ENCODE results near the gene APOBEC3A.
"Not testable (repeated sequence)": the region's sequence is repeated elsewhere in the genome, so short reads cannot be mapped to it uniquely, and the experiment has no call there.

Gene APOBEC3A

DNA sequence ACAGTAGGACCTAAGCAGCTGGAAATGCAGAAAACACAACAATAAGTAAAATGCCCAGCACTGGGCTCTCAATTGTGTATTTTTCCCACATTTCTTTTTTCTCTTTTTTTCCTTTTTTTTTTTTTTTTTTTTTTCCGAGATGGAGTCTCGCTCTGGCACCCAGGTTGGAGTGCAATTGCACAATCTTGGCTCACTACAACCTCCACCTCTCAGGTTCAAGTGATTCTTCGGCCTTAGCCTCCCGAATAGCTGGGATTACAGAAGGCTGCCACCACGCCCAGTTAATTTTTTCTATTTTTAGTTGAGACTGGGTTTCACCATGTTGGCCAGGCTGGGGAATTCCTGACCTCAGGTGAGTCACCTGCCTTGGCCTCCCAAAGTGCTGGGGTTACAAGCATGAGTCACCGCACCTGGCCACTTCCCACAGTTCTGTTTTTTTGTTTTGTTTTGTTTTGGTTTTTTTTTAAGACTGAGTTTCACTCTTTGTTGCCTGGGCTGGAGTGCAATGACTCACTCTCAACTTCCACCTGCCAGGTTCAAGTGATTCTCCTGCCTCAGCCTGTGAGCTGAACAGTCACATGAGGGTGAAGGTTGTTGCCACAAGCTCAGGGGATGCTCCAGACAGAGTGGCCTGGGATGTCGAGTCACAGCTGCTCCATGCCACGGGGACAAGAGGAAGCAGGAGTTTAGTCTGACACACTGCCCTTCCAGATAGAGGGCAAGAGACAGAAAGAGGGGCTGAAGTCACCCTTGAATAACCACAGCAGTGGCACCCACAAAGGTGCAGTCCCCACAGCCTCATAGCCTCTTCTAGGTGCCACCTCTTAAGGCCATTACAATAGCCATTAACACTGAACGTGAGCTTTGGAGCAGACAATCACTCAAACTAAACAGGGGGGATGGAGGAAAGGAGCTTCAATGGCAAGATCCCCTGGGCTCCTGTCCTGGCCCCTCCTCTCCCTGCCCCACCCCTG is 27.7 kb downstream of the APOBEC3A start:
- H3K27me3 ChIP-seq (ENCODE audit: control insufficient read depth, insufficient read depth, low read length); H3K4me2 ChIP-seq (ENCODE audit: low read length); H3K4me3 ChIP-seq (ENCODE audit: low read length); H3K9me3 ChIP-seq (replicated peaks; ENCODE audit: low read length); H3K36me3 ChIP-seq (ENCODE audit: insufficient read depth, low read length); H3K9ac ChIP-seq (ENCODE audit: low read depth, low read length): not testable (repeated sequence)
- H3K4me1 ChIP-seq (ENCODE audit: control insufficient read depth, insufficient read depth, low read length), result peaks cover 16% of the 10 kb centered on the region

DNA sequence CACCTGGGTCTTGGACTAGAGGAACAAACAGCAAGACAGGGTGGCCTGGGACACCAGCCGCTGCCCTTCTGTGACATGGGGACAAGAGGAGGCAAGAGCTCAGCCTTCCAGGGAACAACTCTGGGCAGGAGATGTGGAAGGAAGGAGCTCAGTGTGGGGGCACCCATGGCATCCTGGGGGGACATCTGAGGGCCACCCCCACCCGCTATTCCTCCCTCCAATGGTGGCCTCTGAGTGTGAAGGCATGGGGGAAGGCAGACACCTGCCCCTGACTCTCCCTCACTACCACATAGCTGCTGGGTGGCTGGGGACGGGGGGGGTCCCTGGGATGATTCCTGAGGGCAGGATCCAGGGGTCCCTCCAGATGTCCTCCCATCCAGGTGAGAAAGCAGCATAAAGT is 29.2 kb downstream of the APOBEC3A start:
- Histone ChIP-seq H3K4me2 (ENCODE audit: low read length) (no peak overlapping the region), H3K4me3 (ENCODE audit: low read length) (no peak overlapping the region), H3K9me3 (replicated peaks; ENCODE audit: low read length) (no peaks in the 10 kb centered on the region), H3K36me3 (ENCODE audit: insufficient read depth, low read length) (no peaks in the 10 kb centered on the region), H3K4me1 (ENCODE audit: control insufficient read depth, insufficient read depth, low read length) (peaks cover 9% of the 10 kb centered on the region), H3K27me3 (ENCODE audit: control insufficient read depth, insufficient read depth, low read length) (no peaks in the 10 kb centered on the region), H3K9ac (ENCODE audit: low read depth, low read length) (no peak overlapping the region)

DNA sequence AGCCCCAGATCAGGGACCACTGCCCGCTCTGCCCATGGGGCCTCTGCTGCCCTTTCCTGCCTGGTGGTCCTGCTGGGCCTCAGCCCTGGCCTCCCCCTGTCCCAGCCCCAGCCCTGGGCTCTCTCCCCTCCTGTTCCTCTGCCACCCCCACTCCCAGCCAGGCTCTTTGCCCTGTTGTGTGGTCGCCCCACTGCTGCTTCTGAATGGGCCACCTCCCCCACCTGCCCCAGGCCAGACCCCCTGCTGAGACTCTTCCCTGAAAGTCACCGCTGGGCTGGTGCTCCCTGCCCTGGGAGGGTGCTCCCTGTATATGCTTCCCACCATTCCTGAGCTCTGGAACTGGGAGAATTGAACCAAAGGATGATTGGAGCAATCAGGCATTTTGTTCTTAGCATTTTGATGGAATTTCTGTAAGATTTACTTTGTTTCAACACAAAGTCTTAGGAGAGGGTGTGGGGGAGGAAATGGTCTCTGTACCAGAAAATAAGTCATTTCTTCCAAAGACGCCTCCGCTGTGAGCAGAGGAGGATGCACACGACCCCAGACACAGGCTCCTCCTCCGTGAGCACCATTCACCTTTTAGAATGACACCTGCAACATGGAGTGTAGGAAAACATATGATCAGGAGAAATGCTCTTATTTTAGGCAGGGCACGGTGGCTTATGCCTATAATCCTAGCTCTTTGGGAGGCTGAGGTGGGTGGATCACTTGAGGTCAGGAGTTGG is 29.9 kb downstream of the APOBEC3A start:
- H3K9me3 ChIP-seq (replicated peaks; ENCODE audit: low read length), result no peaks in the 10 kb centered on the region
- no peak overlapping the region for H3K9ac ChIP-seq (ENCODE audit: low read depth, low read length)
- H3K4me1 ChIP-seq (ENCODE audit: control insufficient read depth, insufficient read depth, low read length), result peaks cover 5% of the 10 kb centered on the region

DNA sequence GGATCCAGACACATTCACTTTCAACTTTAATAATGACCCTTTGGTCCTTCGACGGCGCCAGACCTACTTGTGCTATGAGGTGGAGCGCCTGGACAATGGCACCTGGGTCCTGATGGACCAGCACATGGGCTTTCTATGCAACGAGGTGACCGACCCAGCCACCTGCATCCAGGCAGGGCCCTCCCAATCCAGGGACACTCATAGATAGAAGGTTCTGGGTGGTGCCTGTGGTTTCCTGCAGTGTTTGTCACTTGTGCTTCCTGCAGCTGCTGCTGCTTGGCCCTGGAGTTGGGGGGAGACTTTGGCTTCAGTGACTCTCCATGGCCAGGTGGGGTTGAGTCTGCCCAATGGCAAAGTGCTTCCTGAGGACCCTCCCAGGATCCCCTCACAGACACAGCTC is 32.1 kb downstream of the APOBEC3A start:
- Histone ChIP-seq H3K9me3 (replicated peaks; ENCODE audit: low read length) (no peaks in the 10 kb centered on the region), H3K9ac (ENCODE audit: low read depth, low read length) (no peak overlapping the region), H3K4me3 (ENCODE audit: low read length) (no peak overlapping the region), H3K4me2 (ENCODE audit: low read length) (no peak overlapping the region), H3K4me1 (ENCODE audit: control insufficient read depth, insufficient read depth, low read length) (peaks cover 5% of the 10 kb centered on the region), H3K36me3 (ENCODE audit: insufficient read depth, low read length) (no peaks in the 10 kb centered on the region), H3K27me3 (ENCODE audit: control insufficient read depth, insufficient read depth, low read length) (no peaks in the 10 kb centered on the region)

More for the DNA sequence above, 29.9 kb downstream of the APOBEC3A start:
- H3K4me2 ChIP-seq (ENCODE audit: low read length), result no peak overlapping the region
- no peak overlapping the region for H3K4me3 ChIP-seq (ENCODE audit: low read length)
- no peaks in the 10 kb centered on the region for H3K27me3 ChIP-seq (ENCODE audit: control insufficient read depth, insufficient read depth, low read length)
- no peaks in the 10 kb centered on the region for H3K36me3 ChIP-seq (ENCODE audit: insufficient read depth, low read length)

DNA sequence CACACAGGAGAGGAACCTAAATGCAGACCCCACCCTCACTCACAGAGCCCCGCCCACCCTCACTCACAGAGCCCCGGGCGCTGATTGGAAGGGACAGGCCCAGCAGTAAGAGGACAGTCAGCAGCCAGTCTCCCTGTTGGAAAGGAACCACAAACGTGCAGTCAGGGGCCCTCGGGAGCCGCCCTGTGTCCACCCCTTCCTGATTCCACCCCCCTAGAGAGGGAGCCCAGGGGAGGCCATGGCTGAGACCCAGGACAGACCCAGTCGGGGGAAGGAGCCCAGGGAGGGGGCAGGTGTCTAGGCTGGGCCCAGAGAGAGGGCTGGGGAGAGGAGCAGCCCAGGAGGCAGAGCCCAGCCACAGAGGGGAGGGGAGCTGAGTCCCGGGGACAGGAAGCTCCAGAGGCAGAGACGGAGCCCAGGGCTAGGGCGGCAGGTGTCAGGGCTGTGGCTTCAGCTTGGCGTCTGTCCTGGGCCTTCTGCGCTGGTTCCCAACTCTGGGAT is 35.5 kb downstream of the APOBEC3A start:
- not testable (repeated sequence) for H3K4me3 ChIP-seq (ENCODE audit: low read length); H3K9ac ChIP-seq (ENCODE audit: low read depth, low read length); H3K27me3 ChIP-seq (ENCODE audit: control insufficient read depth, insufficient read depth, low read length)

DNA sequence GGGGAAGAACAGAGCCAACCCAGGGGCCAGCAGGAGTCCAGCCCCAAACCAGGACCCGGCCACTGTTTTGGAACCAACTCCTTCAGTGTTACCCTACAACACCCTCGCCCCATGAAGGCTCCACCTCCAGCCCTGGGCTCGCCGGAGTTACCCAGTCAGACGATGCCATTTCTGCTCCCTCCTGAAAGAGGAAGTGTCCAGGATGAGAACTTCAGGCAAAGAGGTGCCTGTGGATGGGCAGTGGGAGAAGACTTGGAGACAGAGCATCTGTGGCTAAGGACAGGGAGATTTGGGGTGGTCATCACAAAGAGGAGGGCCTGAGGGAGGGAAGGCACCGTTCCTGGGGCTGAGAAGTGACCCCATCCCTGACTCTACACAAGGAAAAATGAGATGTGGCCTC is 38.7 kb downstream of the APOBEC3A start:
- no peak overlapping the region for H3K4me3 ChIP-seq (ENCODE audit: low read length)
- H3K9me3 ChIP-seq (replicated peaks; ENCODE audit: low read length), result no peaks in the 10 kb centered on the region
- no peaks in the 10 kb centered on the region for H3K4me1 ChIP-seq (ENCODE audit: control insufficient read depth, insufficient read depth, low read length)
- H3K27me3 ChIP-seq (ENCODE audit: control insufficient read depth, insufficient read depth, low read length), result peaks cover 16% of the 10 kb centered on the region
- no peaks in the 10 kb centered on the region for H3K36me3 ChIP-seq (ENCODE audit: insufficient read depth, low read length)
- H3K4me2 ChIP-seq (ENCODE audit: low read length), result no peak overlapping the region
- no peak overlapping the region for H3K9ac ChIP-seq (ENCODE audit: low read depth, low read length)

More for the DNA sequence above, 35.5 kb downstream of the APOBEC3A start:
- not testable (repeated sequence) for H3K4me2 ChIP-seq (ENCODE audit: low read length); H3K4me1 ChIP-seq (ENCODE audit: control insufficient read depth, insufficient read depth, low read length); H3K9me3 ChIP-seq (replicated peaks; ENCODE audit: low read length); H3K36me3 ChIP-seq (ENCODE audit: insufficient read depth, low read length)

DNA sequence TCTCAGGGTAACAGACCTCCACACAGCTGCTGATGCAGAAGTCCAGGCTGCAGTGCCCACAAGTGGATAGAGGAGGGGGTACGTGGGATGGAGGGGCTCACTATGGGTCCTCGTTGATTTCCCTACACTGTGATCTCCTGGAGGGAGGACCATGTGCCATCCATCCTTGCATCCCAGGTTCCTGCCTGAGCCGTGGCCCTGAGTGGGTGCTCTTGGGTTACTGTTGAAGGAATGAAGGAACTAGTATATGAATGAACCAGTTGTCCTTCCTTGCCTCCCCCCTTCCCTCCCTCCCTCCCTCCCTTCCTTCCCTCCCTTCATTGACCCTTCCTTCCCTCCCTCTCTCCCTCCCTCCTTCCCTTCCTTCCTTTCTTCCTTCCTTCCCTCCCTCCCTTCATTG is 40.1 kb downstream of the APOBEC3A start:
- H3K27me3 ChIP-seq (ENCODE audit: control insufficient read depth, insufficient read depth, low read length), result peaks cover 16% of the 10 kb centered on the region
- no peak overlapping the region for H3K4me2 ChIP-seq (ENCODE audit: low read length)

DNA sequence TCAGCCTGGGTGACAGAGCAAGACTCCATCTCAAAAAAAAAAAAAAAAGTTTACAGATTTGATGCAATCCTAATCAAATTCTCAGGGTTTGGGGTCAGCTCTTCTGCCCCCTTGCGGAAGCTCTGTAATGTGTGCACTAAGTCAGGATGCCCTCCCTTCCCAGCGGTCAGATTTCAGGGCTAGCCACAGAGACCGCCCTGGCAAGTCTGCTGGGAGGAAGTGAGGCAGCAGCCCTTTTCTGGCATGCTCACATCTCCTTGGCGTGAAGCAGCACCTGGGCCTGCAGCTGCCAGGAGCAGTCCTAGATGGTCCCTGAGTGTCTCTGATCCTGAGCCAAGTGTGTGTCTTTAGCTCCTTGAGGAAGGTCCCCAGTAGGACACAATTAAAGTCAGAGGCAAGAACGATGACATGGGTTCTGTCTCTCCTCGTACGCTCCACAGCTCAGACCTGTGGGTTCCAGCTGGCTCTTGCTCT is 45.8 kb downstream of the APOBEC3A start:
- no peak overlapping the region for H3K4me2 ChIP-seq (ENCODE audit: low read length)
- no peak overlapping the region for H3K9ac ChIP-seq (ENCODE audit: low read depth, low read length)
- H3K27me3 ChIP-seq (ENCODE audit: control insufficient read depth, insufficient read depth, low read length), result peaks cover 21% of the 10 kb centered on the region
- peaks cover 3% of the 10 kb centered on the region for H3K4me1 ChIP-seq (ENCODE audit: control insufficient read depth, insufficient read depth, low read length)
- no peaks in the 10 kb centered on the region for H3K9me3 ChIP-seq (replicated peaks; ENCODE audit: low read length)
- no peaks in the 10 kb centered on the region for H3K36me3 ChIP-seq (ENCODE audit: insufficient read depth, low read length)
- H3K4me3 ChIP-seq (ENCODE audit: low read length), result no peak overlapping the region

More for the DNA sequence above, 40.1 kb downstream of the APOBEC3A start:
- no peaks in the 10 kb centered on the region for H3K4me1 ChIP-seq (ENCODE audit: control insufficient read depth, insufficient read depth, low read length)
- no peaks in the 10 kb centered on the region for H3K9me3 ChIP-seq (replicated peaks; ENCODE audit: low read length)
- H3K36me3 ChIP-seq (ENCODE audit: insufficient read depth, low read length), result no peaks in the 10 kb centered on the region
- no peak overlapping the region for H3K4me3 ChIP-seq (ENCODE audit: low read length)
- H3K9ac ChIP-seq (ENCODE audit: low read depth, low read length), result no peak overlapping the region

DNA sequence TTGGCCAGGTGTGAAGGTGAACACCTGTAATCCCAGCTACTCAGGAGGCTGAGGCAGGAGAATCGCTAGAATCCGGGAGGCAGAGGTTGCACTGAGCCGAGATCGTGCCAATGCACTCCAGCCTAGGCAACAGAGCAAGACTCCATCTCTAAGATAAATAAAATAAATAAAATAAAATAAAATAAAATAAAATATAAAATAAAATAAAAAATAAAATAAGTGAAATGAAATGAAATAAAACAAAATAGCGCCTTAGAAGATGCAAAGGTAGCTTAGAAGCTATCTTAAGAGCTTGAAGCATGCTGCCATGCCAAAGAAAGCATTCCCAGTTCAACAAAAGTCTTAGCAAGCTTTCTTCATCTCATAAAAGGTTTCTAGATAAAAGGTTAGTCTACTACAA is 49.8 kb downstream of the APOBEC3A start:
- H3K27me3 ChIP-seq (ENCODE audit: control insufficient read depth, insufficient read depth, low read length), result peaks cover 10% of the 10 kb centered on the region
- no peak overlapping the region for H3K4me2 ChIP-seq (ENCODE audit: low read length)
- H3K9ac ChIP-seq (ENCODE audit: low read depth, low read length), result no peak overlapping the region
- no peak overlapping the region for H3K4me3 ChIP-seq (ENCODE audit: low read length)
- peaks cover 3% of the 10 kb centered on the region for H3K4me1 ChIP-seq (ENCODE audit: control insufficient read depth, insufficient read depth, low read length)
- H3K36me3 ChIP-seq (ENCODE audit: insufficient read depth, low read length), result no peaks in the 10 kb centered on the region
- no peaks in the 10 kb centered on the region for H3K9me3 ChIP-seq (replicated peaks; ENCODE audit: low read length)

DNA sequence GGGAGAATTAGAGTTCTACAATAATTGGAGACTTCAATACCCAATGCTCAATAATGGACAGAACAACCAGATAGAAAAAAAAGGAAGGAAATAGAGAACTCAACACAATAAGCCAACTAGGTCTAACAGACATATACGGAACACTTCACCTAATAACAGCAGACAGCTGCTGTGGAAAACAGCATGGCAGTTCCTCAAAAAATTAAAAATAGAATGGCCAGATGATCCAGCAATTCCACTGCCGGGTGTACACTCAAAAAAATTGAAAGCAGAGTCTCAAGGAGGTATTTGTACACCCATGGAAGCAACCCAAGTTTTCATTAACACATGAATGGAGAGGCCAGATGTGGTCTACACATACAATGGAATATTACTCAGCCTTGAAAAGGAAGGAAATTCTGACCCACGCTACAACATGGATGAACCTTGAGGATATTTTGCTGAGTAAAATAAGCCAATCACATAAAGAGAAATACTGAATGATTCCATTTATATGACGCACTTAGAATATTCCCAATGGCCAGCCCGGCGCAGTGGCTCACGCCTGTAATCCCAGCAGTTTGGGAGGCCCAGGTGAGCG is 51.0 kb downstream of the APOBEC3A start:
- H3K4me2 ChIP-seq (ENCODE audit: low read length); H3K4me1 ChIP-seq (ENCODE audit: control insufficient read depth, insufficient read depth, low read length); H3K4me3 ChIP-seq (ENCODE audit: low read length); H3K9ac ChIP-seq (ENCODE audit: low read depth, low read length); H3K36me3 ChIP-seq (ENCODE audit: insufficient read depth, low read length); H3K27me3 ChIP-seq (ENCODE audit: control insufficient read depth, insufficient read depth, low read length); H3K9me3 ChIP-seq (replicated peaks; ENCODE audit: low read length): not testable (repeated sequence)

DNA sequence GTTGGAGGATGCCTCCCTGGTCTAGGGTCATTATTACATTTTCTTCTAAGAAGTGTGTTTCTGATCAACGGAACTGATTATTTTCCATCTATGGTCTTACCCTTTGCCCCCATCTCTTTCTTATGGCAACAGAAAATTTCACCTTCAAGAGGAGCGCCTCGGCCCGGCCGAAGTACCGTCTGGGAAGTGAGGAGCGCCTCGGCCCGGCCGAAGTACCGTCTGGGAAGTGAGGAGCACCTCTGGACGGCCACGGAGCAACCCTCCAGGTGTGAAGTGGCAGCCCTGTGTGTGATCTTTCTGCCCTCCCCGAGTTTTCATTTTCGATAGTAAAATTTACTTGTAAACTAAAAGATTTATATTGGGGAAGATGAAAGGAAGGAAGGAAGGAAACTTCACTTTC is 53.5 kb downstream of the APOBEC3A start:
- H3K9me3 ChIP-seq (replicated peaks; ENCODE audit: low read length), result no peaks in the 10 kb centered on the region
- no peak overlapping the region for H3K9ac ChIP-seq (ENCODE audit: low read depth, low read length)
- no peaks in the 10 kb centered on the region for H3K36me3 ChIP-seq (ENCODE audit: insufficient read depth, low read length)
- no peak overlapping the region for H3K4me3 ChIP-seq (ENCODE audit: low read length)
- H3K4me2 ChIP-seq (ENCODE audit: low read length), result no peak overlapping the region
- H3K4me1 ChIP-seq (ENCODE audit: control insufficient read depth, insufficient read depth, low read length), result peaks cover 16% of the 10 kb centered on the region
- peaks cover 4% of the 10 kb centered on the region for H3K27me3 ChIP-seq (ENCODE audit: control insufficient read depth, insufficient read depth, low read length)
